Neural crest cell (in vitro differentiated cells): ENCODE results near the gene KIAA1328. TPM values are rescaled to one million over a fixed set of nuclear protein-coding genes. Genes with fewer than 3 reads are reported as not detected.
A peak's percentile ranks its signal among the peaks of the same experiment; 100 is the strongest.

ENCODE experiments used
- DNase-seq: peaks from one replicate; pipeline ENCODE4 v3.0.0; 2021; ENCODE audit warnings: low read depth, mixed read lengths, low spot score
- H3K27ac Mint-ChIP-seq: one replicate; pipeline ENCODE4 v1.8.0; 2021; ENCODE audit warnings: mild to moderate bottlenecking, mixed read lengths; ENCODE audit not compliant: unreplicated experiment
- H3K27me3 Mint-ChIP-seq: 2 replicates; pipeline ENCODE4 v1.8.0; 2021; ENCODE audit warnings: low read depth, mild to moderate bottlenecking, mixed read lengths
- H3K36me3 Mint-ChIP-seq: 2 replicates; pipeline ENCODE4 v1.8.0; 2021; ENCODE audit warnings: low read depth, mild to moderate bottlenecking, mixed read lengths
- H3K4me1 Mint-ChIP-seq: 2 replicates; pipeline ENCODE4 v1.8.0; 2021; ENCODE audit warnings: mixed read lengths
- H3K4me3 Mint-ChIP-seq: one replicate; pipeline ENCODE4 v1.8.0; 2021; ENCODE audit warnings: mild to moderate bottlenecking, mixed read lengths
- H3K9me3 Mint-ChIP-seq: 2 replicates; pipeline ENCODE4 v1.8.0; 2021; ENCODE audit warnings: mixed read lengths
- total RNA-seq: library from RNA; stranded (reverse); gene quantifications from 2 replicates; pipeline ENCODE4 v1.2.1, GENCODE V29; 2021
- TF ChIP-seq, protein P1 (sequence below): fragments of 200-600 bp; sonication (generic); conservative IDR thresholded peaks from 2 replicates; pipeline ENCODE4 v1.5.0; 2021; ENCODE audit warnings: antibody characterized with exemption, mild to moderate bottlenecking

KIAA1328 gene
- total RNA-seq, 1 donor from 2014 or later: 12.3 TPM

GRCh38 chr18:37084912-37085311 is 256.0 kb downstream of the KIAA1328 start:
- TF ChIP-seq, protein P1, sequence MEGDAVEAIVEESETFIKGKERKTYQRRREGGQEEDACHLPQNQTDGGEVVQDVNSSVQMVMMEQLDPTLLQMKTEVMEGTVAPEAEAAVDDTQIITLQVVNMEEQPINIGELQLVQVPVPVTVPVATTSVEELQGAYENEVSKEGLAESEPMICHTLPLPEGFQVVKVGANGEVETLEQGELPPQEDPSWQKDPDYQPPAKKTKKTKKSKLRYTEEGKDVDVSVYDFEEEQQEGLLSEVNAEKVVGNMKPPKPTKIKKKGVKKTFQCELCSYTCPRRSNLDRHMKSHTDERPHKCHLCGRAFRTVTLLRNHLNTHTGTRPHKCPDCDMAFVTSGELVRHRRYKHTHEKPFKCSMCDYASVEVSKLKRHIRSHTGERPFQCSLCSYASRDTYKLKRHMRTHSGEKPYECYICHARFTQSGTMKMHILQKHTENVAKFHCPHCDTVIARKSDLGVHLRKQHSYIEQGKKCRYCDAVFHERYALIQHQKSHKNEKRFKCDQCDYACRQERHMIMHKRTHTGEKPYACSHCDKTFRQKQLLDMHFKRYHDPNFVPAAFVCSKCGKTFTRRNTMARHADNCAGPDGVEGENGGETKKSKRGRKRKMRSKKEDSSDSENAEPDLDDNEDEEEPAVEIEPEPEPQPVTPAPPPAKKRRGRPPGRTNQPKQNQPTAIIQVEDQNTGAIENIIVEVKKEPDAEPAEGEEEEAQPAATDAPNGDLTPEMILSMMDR: no peak
- no peak overlapping the region for H3K27ac Mint-ChIP-seq

DNA sequence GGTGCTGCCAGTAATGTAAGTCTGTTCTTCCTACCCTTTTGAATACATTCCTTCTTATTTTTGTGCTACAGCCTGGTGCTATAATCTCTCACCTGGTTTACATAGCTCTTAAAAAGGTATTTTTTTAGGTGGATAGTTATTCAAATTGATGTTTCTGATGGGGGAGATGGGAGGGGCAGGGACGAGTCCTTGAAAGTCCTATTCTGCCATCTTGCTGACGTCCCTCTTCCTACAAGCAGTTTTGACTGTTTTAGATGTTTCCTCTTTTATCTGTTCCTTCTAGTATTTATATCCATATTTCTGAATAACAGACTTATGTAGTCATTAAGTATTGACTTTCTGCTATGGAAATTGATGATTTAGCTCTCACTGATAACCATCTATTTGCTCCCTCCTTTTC is 256.4 kb downstream of the KIAA1328 start:
- Mint-ChIP-seq H3K27ac (peak overlapping the region; percentile 28), H3K4me1 (no peaks in the 10 kb centered on the region)

More at GRCh38 chr18:37084912-37085311, 256.0 kb downstream of the KIAA1328 start:
- H3K4me1 Mint-ChIP-seq: no peaks in the 10 kb centered on the region
- H3K36me3 Mint-ChIP-seq: no peaks in the 10 kb centered on the region
- no peak overlapping the region for H3K4me3 Mint-ChIP-seq
- DNase-seq: no peak
- H3K9me3 Mint-ChIP-seq: no peaks in the 10 kb centered on the region
- no peaks in the 10 kb centered on the region for H3K27me3 Mint-ChIP-seq

DNA sequence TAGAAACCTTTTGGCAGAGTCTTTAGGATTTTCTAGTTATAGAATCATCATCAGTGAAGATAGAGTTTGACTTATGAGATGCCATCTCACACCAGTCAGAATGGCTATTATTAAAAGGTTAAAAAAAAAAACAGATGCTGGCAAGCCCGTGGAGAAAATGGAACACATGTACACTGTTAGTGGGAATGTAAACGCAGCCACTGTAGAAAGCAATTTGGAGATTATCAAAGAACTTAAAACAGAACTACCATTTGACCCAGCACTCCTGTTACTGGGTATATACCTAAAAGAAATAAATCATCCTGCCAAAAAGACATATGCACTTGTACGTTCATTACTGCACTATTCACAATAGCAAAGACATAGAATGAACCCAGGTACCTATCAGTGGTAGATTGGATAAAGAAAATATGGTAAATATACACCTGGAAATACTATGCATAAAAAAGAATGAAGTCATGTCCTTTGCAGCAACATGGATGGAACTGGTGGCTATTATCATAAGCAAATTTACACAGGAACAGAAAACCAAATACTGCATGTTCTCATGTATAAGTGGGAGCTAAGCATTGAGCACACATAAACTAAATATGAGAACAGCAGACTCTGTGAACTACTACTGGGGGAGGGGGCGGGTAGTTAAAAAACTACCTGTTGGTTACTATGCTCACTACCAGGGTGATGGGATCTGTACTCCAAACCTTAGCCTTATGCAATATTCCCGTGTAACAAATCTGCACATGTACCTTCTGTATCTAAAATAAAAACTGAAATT is 279.0 kb downstream of the KIAA1328 start:
- TF ChIP-seq, protein P1: no peak
- Mint-ChIP-seq H3K4me1 (no peaks in the 10 kb centered on the region), H3K9me3 (peaks cover 4% of the 10 kb centered on the region), H3K27ac (no peak overlapping the region), H3K4me3 (no peak overlapping the region), H3K27me3 (no peaks in the 10 kb centered on the region), H3K36me3 (peaks cover 6% of the 10 kb centered on the region)
- no peak for DNase-seq

More for the DNA sequence above, 256.4 kb downstream of the KIAA1328 start:
- Mint-ChIP-seq H3K9me3 (no peaks in the 10 kb centered on the region), H3K27me3 (no peaks in the 10 kb centered on the region), H3K4me3 (no peak overlapping the region), H3K36me3 (no peaks in the 10 kb centered on the region)
- DNase-seq: no peak
- TF ChIP-seq, protein P1: no peak

- no peaks in the 10 kb centered on the region for H3K27me3 Mint-ChIP-seq
- TF ChIP-seq, protein P1: no peak
- H3K9me3 Mint-ChIP-seq: no peaks in the 10 kb centered on the region
- no peak overlapping the region for H3K4me3 Mint-ChIP-seq
- no peaks in the 10 kb centered on the region for H3K4me1 Mint-ChIP-seq
- H3K36me3 Mint-ChIP-seq: peaks cover 3% of the 10 kb centered on the region
- H3K27ac Mint-ChIP-seq: no peak overlapping the region
- no peak for DNase-seq
Measured at GRCh38 chr18:37122877-37123276, 293.9 kb downstream of the KIAA1328 start.

DNA sequence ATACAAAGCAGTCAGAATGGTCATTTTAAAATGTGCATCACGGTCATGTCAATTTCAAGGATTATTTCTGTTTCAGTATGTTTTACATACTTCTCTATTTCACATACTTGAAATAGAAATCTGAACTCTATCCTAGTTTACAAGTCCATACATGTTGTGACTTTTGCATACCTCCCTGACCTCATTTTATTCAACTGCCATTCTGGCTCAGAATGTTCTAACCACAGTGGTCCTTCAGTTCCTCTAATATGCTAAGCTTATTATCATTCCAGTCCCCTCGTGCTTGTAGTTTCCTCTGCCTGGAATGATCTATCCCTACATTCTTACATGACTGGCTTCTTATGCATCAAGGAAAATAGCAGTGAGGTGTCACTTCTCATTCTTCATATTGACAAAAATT is 295.6 kb downstream of the KIAA1328 start:
- no peaks in the 10 kb centered on the region for H3K9me3 Mint-ChIP-seq
- no peaks in the 10 kb centered on the region for H3K36me3 Mint-ChIP-seq
- DNase-seq: no peak
- TF ChIP-seq, protein P1: no peak
- H3K27me3 Mint-ChIP-seq: no peaks in the 10 kb centered on the region
- H3K27ac Mint-ChIP-seq: no peak overlapping the region
- H3K4me1 Mint-ChIP-seq: no peaks in the 10 kb centered on the region
- H3K4me3 Mint-ChIP-seq: no peak overlapping the region
